BE2C (cell line): Measurements from ENCODE around the gene MRPL1.
"Not testable (repeated sequence)": the region's sequence is repeated elsewhere in the genome, so short reads cannot be mapped to it uniquely, and the experiment has no call there.

Source experiments
- DNase-seq: peaks from one replicate; pipeline ENCODE4 v3.0.0-alpha.2; 2020
- H3K27me3 ChIP-seq: fragments of 250-450 bp; sonication (Bioruptor Pico); 2 replicates; pipeline ENCODE4 v1.5.1; 2020; ENCODE audit warnings: mild to moderate bottlenecking
- H3K36me3 ChIP-seq: fragments of 250-450 bp; sonication (Bioruptor Pico); 2 replicates; pipeline ENCODE4 v1.5.1; 2020; ENCODE audit warnings: mild to moderate bottlenecking
- H3K4me1 ChIP-seq: fragments of 250-450 bp; sonication (Bioruptor Pico); 2 replicates; pipeline ENCODE4 v1.5.1; 2020
- H3K4me3 ChIP-seq: 2 replicates; pipeline ENCODE4 v1.5.1; 2011; ENCODE audit warnings: low read depth, low read length
- H3K9me3 ChIP-seq: fragments of 250-450 bp; sonication (Bioruptor Pico); 2 replicates; pipeline ENCODE4 v1.5.1; 2020
- TF ChIP-seq, protein P1 (sequence below): IDR thresholded peaks from 2 replicates; pipeline ENCODE4 v1.5.1; 2012; ENCODE audit warnings: mild to moderate bottlenecking, low read depth, low read length

MRPL1 gene

DNA sequence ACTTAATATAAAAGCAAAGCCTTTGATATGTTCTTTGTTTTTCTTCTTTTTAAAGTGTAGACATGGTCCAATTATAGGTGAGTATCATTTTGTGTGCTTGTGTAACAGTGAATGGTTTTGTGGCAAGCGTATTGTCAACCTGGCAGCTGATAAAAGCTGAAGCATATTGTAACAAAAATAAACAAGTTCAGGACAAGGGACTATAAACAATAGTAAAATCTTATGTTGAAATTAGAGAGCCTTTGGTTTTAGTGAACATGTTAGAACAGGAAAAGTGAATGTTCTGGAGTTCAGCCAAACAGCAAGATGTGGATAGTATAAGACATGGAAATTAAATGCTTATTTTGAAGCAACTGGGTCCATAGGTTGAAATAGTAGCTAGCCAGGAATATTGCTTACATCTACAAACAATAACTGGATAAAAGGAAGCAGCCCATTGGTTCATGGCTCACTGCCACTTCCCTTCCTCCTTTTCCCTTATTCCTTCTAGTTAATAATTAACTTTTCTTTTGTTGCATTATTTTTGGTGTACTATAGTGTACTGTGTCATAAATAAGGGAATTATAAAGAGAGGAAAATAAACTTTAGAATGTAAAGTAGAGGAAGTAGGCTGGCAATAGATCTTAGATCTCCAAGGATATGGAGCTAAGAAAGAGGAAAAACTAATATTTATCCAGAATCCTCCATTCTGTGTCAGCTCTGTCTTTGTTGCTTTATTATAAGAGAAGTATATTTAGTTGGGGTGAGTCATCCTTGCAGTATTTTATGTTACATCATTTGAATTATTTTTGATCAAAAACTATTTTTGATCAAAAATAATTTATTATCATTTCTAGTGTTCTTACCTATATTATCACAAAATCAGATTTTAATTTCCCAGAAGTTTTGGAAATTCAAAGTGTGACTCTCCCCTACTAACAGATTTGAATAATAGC is 65.6 kb downstream of the MRPL1 start:
- no peaks in the 10 kb centered on the region for H3K9me3 ChIP-seq
- no peak overlapping the region for H3K4me3 ChIP-seq
- H3K4me1 ChIP-seq = no peaks in the 10 kb centered on the region
- DNase-seq = no peak
- no peaks in the 10 kb centered on the region for H3K27me3 ChIP-seq
- H3K36me3 ChIP-seq = peaks cover 10% of the 10 kb centered on the region
- TF ChIP-seq, protein P1, sequence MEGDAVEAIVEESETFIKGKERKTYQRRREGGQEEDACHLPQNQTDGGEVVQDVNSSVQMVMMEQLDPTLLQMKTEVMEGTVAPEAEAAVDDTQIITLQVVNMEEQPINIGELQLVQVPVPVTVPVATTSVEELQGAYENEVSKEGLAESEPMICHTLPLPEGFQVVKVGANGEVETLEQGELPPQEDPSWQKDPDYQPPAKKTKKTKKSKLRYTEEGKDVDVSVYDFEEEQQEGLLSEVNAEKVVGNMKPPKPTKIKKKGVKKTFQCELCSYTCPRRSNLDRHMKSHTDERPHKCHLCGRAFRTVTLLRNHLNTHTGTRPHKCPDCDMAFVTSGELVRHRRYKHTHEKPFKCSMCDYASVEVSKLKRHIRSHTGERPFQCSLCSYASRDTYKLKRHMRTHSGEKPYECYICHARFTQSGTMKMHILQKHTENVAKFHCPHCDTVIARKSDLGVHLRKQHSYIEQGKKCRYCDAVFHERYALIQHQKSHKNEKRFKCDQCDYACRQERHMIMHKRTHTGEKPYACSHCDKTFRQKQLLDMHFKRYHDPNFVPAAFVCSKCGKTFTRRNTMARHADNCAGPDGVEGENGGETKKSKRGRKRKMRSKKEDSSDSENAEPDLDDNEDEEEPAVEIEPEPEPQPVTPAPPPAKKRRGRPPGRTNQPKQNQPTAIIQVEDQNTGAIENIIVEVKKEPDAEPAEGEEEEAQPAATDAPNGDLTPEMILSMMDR = no peak

DNA sequence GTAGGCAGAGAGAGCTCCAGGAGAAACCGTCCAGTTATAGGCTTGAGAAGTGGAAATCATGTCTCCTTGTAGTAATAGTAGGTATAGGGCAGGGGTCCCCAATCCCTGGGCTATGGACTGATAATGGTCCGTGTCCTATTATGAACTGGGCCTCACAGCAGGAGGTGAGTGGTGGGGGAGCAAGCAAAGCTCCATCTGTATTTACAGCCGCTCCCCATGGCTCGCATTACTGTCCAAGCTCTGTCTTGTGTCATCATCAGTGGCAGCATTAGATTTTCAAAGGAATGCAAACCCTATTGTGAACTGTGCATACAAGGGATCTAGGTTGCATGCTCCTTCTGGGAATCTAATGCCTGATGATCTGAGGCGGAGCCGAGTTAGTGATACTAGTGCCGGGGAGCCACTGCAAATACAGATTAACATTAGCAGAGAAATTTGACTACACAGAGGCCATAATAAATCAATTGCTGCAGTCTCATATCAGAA is 67.6 kb downstream of the MRPL1 start:
- no peaks in the 10 kb centered on the region for H3K27me3 ChIP-seq
- H3K4me1 ChIP-seq = no peaks in the 10 kb centered on the region
- no peak overlapping the region for H3K4me3 ChIP-seq
- TF ChIP-seq, protein P1 = no peak
- DNase-seq = no peak
- H3K9me3 ChIP-seq = no peaks in the 10 kb centered on the region
- H3K36me3 ChIP-seq = peaks cover 10% of the 10 kb centered on the region

DNA sequence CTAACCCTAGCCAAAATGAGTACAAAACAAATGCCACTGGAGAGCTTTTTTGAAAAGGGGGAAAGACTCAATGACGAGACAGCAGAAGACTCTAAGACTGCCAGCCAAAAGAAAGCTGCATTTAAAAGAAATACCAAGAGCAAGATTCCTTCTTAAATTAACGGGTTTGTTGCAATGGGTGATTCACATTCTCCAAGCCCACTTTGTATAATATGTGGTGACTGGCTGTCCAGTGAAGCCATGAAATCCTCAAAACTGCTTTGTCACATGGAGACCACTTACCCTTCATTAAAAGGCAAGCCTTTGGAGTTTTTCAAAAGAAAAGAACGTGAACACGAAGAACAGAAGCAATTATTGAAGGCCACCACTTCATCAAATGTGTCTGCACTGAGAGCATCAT is 68.2 kb downstream of the MRPL1 start:
- no peak overlapping the region for H3K4me3 ChIP-seq
- no peaks in the 10 kb centered on the region for H3K9me3 ChIP-seq
- H3K27me3 ChIP-seq = no peaks in the 10 kb centered on the region
- DNase-seq = no peak
- H3K4me1 ChIP-seq = no peaks in the 10 kb centered on the region
- H3K36me3 ChIP-seq = peaks cover 10% of the 10 kb centered on the region
- TF ChIP-seq, protein P1 = no peak

DNA sequence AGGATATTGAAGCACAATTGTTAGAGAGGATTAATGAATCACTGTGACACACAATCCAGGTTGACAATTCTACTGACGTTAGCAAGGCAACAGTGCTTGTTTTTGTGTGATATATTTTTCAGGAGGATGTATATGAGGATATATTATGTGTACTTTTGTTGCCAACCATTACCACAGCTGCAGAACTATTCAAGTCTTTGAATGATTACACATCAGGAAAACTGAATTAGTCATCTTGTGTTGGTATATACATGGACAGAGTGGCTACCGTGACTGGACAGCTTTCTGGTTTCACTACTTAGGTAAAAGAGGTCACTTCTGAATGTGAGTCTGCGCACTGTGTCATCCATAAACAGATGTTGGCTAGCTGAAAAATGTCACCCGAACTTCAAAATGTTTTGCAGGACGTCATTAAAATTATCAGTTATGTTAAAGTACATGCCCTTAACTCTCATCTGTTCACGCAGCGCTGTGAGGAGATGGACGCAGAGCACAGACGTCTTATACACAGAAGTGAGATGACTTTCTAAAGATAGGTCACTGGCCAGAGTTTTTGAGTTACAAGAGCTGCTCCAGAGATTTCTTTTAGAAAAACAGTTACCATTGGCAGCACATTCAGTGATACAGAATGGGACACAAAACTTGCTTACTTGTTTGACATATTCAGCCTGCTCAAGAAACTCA is 69.0 kb downstream of the MRPL1 start:
- no peak overlapping the region for H3K4me3 ChIP-seq
- no peaks in the 10 kb centered on the region for H3K27me3 ChIP-seq
- TF ChIP-seq, protein P1 = no peak
- H3K9me3 ChIP-seq = no peaks in the 10 kb centered on the region
- peaks cover 10% of the 10 kb centered on the region for H3K36me3 ChIP-seq
- no peaks in the 10 kb centered on the region for H3K4me1 ChIP-seq
- no peak for DNase-seq

DNA sequence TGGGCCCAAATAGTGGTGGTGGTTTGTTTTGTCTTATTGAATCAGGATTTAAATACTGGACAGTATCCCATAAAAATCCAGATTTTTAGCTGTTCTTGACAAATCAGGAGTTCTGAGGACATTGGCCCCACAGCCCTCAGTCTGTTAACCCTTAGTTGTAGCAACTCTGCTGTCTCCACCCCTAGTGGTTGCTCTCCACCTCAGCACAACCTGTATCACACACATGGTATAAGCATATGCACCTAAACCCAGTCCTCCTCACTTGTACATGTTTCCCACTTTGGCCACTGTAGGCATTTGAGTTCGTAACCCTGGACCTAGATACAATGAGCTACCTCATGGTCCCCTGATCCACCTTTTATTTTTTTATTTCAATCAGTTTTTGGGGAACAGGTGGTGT is 75.9 kb downstream of the MRPL1 start:
- Histone ChIP-seq H3K9me3 (no peaks in the 10 kb centered on the region), H3K4me3 (no peak overlapping the region), H3K4me1 (no peaks in the 10 kb centered on the region), H3K36me3 (no peaks in the 10 kb centered on the region), H3K27me3 (no peaks in the 10 kb centered on the region)
- TF ChIP-seq, protein P1 = no peak
- DNase-seq = no peak

DNA sequence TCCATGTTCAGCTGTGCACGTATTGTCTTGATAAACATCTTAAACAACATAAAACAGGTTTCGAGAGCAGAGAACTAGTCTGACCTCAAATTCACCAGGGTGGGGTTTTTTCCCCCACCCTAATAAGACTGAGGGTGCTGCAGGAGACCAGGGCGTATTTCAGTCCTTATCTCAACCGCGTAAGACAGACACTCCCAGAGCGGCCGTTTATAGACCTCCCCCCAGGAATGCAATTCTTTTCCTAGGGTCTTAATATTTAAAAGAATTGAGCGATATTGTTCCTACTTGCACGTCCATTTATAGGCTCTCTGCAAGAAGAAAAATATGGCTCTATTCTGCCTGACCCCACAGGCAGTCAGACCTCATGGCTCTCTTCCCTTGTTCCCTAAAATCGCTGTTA is 83.3 kb downstream of the MRPL1 start:
- H3K9me3 ChIP-seq, H3K4me1 ChIP-seq: not testable (repeated sequence)

More for the DNA sequence above, 83.3 kb downstream of the MRPL1 start:
- DNase-seq, H3K4me3 ChIP-seq, H3K27me3 ChIP-seq: not testable (repeated sequence)
- peaks cover 11% of the 10 kb centered on the region; the same call in 1 of the 2 replicates for H3K36me3 ChIP-seq
